ENCODE data around the gene NELL1. TPM values are rescaled to one million over a fixed set of nuclear protein-coding genes. Genes with fewer than 3 reads are reported as not detected.

NELL1 gene
- not detected in 2 replicates for total RNA-seq

DNA sequence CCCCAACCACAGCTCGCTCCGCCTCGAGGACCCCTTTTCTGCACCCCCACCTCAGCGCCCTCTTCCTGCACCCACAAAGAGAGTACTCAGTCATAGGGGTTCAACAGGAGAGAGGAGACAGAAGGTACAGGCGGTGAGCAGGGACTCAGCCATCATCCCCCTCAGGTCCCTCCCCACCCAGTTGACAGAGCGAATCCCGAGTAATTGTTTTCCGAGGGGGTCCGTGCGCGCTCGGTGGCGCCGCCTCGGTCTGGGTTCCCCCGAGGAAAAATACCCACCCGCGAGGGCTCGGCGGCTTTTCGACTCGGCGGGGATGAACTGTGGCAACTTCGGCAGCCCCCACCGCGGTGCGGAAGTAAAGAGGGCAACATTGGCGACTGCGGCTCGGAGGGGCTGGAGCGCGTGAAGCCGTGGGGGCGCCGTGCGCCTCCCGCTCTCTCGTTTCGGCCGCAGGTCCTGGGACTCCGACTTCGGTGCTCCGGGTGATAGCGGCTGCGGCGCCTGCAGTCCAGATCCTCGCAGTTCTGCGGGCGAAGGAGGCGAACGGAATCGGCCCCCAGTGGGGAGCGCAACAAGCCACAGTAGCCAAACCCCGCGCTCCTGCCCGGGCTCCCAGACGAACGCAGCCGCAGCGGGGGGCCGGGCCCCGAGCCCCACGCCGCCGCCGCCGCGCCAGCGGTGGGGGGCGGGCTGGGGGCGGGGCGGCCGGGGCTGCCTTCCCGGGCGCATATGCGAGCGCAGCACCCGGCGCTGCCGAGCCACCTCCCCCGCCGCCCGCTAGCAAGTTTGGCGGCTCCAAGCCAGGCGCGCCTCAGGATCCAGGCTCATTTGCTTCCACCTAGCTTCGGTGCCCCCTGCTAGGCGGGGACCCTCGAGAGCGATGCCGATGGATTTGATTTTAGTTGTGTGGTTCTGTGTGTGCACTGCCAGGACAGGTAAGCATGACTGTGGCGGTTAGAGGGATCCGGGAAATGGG, at the start of gene NELL1:
Gene NELL1 (plus strand): TSS at position 743 of the 976 bp plus-strand sequence.
- no peak for DNase-seq (ENCODE audit: extremely low read depth, low read depth, low spot score)

DNA sequence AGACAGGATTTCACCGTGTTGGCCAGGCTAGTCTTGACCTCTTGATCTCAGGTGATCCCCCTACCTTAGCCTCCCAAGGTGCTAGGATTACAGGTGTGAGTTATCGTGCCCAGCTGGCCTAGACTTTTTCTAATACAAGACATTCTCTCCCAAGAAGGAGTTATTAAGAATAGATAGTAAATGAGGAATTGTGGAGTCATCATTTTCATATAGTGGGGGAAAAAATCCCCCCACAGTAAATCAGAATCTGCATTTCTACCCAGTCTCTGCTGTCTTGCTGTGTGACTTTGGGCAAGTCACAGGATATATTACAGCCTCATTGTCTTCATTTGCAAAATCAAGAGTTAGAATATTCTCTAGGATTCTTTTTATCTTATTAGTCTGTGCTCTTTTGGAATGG, 48.4 kb upstream of the NELL1 start:
- DNase-seq (ENCODE audit: extremely low read depth, low read depth, low spot score), result no peak

DNA sequence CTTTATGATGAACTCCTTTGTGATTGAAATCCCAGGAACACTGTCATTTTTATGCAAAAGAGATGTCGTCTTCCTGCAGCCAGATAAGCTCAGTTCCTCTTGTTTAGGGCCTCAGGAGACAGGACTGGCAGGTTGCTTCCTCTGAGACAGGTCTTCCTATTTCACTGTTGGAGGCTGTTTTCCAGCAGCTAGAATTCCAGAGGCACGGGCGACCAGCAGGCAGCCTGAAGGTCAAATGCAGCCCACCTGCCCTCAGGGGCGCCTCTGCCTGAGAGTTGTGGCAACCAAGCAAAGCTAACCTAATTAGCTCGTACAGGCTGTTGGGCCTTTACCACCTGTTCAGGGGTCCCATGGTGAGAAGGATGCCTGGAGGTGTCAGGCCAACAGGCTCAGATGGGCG, 47.7 kb upstream of the NELL1 start:
- no peak for DNase-seq (ENCODE audit: extremely low read depth, low read depth, low spot score)

DNA sequence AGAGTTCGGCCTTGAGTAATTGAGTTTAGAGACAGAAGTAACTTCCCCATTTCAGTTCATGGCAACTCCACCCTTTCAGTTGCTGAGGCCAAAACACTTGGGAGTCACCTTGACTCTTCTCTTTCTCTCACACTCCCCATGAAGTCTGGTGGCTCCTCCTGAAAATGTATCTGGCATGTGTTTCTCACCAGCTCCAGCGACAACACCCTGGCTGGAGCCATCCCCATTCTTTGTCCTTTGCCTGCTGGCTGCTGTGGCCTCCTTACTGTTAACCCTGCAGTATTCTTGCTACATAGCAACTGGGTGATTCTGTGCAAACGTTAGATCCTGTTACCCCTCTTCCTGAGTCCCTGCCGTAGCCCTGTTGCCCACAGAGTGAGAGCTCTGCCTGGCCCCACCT, 46.1 kb upstream of the NELL1 start:
- DNase-seq (ENCODE audit: extremely low read depth, low read depth, low spot score), result no peak

DNA sequence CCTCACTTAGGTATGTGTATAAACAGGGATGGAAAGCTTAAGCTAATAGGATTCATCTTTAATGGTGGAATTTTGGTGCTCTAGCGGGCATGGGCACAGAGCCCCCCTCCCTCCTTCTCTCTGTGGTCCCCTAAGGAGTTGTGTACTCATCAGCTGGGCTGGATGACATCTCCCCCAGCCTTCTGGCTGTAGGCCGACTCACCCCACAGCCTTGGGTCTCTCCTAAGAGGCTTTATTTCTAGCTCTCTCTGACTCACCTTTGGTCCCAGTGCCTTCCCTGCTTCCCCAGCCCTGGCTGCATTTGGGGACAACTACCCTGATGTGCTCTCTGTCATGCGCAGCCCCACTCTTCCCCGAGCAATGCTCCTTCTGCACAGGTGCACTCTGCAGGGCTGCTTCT, 43.1 kb upstream of the NELL1 start:
- no peak for DNase-seq (ENCODE audit: extremely low read depth, low read depth, low spot score)

DNA sequence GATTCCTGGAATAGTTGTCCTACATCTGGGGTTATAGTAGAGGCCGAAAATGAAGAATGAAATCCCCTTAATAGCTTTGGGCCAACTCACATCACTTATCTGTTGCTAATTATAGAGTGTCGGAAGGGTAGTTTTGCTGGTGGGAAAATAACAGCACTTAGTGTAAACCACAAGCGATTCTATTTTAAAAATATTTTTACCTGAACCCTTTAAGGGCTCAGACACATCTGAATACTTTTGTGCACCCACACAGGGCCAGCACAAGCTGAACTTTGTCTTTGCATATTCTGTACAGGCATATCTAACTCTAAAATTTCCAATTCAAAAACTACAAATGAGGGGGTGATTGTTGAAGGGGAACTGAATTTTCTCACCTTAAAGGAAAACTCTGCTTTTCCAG, 42.4 kb upstream of the NELL1 start:
- DNase-seq (ENCODE audit: extremely low read depth, low read depth, low spot score), result no peak

DNA sequence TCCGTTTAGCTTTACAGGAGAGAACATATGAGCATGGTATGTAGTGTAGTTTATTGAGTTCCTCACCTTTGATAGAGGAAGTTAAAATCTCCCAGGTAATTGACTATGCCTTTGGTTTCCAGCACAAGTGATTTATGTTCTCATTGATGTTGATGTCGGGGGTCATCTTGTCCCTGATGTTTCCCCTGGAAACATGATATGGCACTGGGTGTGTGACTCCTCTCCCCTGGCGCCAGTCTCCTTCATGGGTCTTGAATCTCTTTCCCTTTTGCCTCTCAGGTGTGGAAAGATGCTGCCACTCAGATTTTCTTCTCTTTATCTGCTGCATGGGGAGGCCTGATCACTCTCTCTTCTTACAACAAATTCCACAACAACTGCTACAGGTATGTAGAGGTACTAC, 41.7 kb upstream of the NELL1 start:
- no peak for DNase-seq (ENCODE audit: extremely low read depth, low read depth, low spot score)

DNA sequence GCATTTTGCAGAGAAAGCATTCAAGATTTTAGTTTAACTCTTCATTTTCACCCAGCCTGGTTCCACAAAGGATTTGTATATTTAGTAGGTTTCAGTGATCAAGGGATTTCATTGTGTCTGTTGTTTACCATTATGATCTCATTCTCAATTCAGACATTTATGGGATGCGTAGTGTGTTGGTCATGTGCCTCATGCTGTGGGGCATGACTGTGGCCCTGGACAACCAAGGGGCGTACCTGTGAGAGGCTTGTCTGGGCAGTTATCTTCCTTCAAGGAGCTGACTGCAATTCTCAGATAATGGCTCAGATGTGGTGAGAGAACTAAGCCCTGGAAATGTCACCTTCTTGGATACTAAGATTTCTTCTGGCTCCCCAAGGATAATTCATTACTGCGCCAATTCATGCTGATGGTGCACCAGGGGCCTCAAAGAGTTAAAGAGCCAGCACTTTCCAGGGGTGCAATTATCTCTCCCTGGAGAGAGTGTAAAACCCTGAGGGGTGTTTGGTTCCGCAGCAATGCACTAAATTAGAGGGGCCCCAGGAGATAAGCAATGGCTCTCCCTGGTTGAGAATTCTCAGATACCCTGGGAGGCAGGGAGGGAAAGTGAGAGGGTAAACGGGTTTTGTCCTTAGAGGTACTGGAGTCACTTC, 37.7 kb upstream of the NELL1 start:
- no peak for DNase-seq (ENCODE audit: extremely low read depth, low read depth, low spot score)

DNA sequence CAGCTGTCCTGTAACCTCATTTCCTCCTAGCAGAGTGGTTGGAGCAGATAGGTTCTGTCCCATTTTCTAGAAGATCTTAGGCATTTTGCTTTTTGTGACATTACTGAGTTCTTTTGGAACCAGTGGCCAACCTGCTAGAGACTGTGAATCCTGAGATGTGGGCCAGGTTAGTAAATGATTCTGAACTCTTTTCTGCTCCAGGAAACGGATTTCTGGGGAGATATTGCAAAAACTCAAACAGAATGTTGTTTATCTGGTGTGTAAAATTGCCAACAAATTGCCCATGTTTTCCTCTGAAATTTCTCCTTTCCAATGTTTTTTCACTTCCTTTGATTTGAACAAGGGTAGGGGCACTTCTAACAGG, 37.2 kb upstream of the NELL1 start:
- no peak for DNase-seq (ENCODE audit: extremely low read depth, low read depth, low spot score)

DNA sequence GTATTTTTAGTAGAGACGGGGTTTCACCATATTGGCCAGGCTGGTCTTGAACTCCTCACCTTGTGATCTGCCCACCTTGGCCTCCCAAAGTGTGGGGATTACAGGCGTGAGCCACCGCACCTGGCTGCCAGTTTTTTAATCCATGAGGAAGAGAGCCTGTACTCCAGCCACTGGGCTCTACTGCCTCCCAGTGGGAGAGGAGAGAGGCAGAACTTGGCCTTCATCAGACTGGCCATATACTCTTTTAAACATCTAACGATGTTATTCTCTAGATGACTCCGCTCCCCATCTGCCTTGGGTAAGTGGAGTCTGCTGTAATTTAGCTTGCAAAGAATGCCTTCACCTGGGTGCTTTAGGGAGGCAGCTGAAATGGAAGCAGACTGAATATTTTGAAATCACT, 35.3 kb upstream of the NELL1 start:
- no peak for DNase-seq (ENCODE audit: extremely low read depth, low read depth, low spot score)

DNA sequence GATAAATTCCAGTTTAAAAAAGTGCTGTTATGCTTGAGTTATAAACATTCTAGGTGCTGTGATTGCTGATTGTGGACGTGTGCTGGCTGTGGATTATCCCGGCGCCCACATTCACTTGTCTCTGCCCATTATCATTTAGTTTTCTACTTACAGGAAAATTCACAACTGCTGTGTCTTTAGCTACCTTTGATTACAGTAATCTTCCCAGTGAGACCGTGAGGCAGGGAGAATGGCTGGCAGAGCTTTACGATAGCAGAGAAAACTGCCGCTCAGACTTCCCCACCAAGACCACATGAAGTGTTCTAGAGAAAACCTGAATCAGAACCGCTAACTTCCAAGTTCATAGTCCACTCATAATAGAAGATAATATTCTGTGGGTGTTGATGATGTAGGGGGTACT, 34.6 kb upstream of the NELL1 start:
- DNase-seq (ENCODE audit: extremely low read depth, low read depth, low spot score), result no peak

DNA sequence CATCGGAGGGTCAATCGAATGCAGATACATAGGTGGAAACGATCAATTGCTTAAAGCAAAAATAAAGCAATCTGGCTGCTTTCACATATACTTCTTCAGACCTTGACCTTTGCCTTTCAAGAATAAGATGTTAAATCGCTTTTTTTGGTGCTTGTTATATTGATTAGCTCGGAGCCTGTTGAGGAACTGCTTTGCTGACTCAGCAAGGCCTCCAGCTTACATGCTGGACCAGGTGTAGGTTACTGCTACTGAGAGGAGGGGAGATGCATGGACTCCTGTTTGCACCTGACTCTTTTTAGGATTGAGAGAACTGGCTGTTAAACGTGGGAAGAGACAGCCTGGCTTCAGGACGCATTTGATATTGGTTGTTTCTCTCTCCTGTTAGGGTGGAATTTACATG, 31.3 kb upstream of the NELL1 start:
- DNase-seq (ENCODE audit: extremely low read depth, low read depth, low spot score), result no peak

DNA sequence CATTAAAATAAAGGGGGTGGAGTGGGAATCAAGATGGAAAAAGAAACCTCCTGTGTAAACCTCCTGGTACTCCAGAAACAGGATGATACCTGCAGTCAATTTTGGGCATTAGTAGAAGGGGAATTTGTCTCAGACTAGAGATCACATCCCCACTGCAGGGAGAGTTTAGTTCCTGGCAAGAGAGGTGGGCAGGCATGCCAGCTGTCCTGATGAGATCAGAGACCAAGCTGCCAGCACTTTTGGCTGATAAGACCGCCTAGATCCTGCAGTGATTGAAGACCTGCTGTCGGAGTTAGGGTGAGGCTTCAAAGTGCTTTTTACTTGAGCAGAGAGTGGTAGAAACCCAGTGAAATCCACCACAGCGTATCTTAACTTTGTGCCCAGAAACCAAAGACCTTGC, 29.7 kb upstream of the NELL1 start:
- no peak for DNase-seq (ENCODE audit: extremely low read depth, low read depth, low spot score)

DNA sequence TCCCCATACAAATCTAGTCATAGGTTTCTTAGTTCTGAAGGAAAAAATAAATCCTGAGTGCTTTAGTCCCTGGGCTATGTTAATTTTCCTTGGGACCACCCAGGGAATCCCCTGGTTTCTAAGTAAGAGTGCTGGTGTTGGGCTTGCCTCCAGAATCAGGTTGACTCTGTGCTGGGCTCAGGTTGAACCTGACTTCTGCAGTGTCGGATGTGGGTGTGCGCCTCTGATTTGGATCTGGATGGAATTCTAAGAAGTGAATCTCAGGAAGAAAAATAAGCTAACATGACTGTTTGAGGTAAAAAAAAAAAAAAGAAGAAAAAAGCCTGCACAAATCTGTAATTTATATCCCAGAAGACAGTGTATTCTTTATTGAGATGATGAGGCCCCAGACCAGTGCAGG, 29.0 kb upstream of the NELL1 start:
- DNase-seq (ENCODE audit: extremely low read depth, low read depth, low spot score), result no peak

DNA sequence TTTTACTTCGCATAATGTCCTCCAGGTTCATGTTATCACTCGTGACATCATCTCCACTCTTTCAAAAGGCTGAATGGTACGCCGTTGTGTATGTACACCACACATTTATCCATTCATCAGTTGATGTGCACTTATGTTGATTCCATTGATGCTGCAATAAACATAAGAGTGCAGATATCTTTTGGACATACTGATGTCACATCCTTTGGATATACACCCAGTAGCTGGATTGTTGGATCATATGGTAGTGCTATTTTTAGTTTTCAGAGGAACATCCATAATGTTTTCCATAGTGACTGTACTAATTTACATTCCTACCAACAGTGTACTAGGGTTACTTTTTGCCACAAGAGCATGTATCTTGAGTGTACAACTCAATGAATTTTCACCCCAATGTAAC, 25.0 kb upstream of the NELL1 start:
- DNase-seq (ENCODE audit: extremely low read depth, low read depth, low spot score), result no peak

DNA sequence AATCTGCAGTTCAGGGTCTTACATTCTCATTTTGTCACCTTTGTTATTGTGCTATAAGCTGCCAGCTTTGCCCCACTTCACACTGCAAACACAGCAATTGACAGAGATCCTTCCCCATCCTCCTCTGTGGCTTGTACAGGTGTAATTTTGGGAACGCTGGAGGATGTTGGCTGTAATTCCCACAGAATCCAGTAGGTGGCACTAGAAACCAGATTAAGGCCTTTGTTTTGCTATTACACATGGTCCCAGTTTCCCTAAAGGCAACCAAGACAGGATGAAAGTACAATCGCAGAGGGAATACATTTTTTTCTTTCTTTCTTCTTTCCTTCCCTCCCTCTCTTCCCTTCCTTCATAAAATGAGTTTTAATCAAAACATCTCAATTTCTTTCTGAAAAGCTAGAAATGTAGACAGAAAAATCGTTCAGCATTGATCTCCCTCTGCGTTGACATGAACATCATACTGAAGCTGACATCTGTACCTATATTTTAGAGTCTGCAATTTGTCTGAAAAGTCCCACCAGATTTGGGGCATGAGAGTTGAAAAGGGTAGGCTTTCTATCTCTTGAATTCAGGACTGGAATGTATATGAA, 21.3 kb upstream of the NELL1 start:
- peak; percentile 18 for DNase-seq (ENCODE audit: extremely low read depth, low read depth, low spot score)

DNA sequence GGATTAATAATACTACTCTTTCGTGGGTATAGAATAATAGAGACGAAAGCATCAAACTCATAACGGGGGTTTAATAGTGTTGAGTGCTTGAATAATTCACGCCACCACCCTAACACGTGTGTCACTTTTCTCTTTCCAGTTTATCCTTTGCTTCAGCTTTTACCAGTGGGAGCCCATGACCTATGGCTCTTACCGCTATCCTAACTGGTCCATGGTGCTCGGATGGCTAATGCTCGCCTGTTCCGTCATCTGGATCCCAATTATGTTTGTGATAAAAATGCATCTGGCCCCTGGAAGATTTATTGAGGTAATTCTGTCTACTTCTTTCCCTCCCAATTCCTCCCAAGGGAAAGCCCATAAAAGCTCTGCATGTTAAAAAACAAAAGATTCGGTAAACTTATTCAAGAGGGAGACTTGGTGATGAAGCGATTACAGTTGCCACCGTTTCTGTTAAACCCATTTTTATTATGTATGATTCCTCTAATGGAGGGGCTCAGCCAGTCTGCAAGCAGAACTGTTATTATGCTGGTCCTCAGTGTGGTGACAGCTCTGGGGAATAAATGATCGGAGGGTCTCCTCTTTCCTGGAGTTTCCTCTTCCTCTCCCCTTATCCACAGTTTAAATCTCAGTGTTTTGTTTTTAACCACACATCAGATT, 17.1 kb upstream of the NELL1 start:
- no peak for DNase-seq (ENCODE audit: extremely low read depth, low read depth, low spot score)

DNA sequence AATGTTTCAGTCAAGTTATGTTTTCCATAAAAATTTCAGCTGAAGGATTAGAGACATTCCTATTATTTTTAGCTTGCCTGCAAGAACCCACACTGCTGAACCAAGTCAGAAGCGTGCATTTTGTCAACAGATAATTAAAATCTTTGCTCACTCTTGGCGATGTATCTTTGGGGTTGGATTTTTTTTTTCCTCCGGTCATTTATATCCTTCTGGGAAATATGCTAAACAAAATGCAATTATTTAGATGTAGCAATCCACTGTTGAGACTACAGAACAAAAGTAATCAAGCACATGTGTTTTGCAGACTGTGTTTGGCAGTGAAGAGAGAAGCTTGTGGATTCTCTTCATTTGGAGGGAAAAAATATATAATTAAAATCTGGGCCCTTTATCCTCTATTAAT, 15.3 kb upstream of the NELL1 start:
- DNase-seq (ENCODE audit: extremely low read depth, low read depth, low spot score), result no peak

DNA sequence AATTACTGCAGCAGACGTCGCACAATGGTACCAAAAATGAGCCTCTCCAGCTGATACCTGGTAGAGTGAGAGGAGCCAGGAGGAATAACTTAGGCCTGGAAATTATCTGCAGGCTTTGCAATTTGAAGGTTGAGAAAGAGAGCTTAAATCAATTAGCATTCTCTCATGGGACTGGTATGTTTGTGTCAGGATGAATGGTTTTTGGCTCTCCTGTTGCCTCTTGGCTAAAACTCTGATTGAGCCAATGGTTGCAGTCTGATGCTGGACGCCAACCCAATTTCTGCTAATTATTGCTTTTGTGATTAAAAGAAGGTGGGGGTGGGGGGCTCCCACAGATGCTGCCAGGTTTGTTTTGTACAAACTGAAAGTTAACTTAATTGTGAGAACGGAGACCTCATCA, 12.5 kb upstream of the NELL1 start:
- DNase-seq (ENCODE audit: extremely low read depth, low read depth, low spot score), result no peak

DNA sequence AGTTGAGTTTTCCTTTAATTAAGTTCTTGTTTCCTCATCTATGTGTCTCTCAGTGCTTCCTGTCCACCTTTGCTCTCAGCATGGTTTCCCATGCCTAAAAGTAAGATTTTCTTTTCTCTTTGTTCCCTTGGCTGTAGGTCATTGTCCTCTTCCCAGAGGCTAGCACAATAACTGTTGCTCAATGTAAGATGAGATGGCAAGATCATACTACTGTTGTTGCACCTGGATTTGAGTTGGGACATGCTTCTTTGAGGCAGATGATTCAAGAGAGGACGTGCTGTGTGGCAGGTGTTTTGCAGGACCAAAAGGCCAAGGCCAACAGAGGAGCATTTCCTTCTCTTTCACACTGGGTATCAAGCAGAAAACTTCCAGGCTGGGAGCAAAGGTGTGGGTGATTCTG, 11.3 kb upstream of the NELL1 start:
- DNase-seq (ENCODE audit: extremely low read depth, low read depth, low spot score), result no peak

DNA sequence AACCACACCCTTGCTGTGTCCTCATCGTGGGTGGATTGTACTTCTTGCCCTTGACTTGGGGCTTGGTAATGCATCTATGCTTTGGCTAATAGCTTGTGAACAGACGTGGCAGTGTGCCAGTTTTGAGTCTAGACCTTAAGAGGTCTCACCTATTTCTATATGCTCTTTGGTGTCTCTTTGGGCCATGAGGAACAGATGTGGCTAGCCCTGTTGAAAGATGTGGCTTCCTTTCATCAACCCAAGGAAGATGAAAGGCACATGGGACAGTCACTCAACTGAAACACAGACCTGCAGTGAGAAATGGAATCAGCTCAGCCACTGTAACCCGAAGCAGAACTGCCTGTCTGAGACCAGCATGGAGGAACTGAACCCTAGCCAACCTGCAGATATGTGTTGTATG, 7.9 kb upstream of the NELL1 start:
- no peak for DNase-seq (ENCODE audit: extremely low read depth, low read depth, low spot score)
